ENCODE data around the gene AGXT. TPM values are rescaled to one million over a fixed set of nuclear protein-coding genes. Genes with fewer than 3 reads are reported as not detected.

AGXT gene
- total and polyA plus RNA-seq, 2 of the 8 experiments (the other 6 are each of a cell fraction or from before 2014, with no cell fraction given): 0.03 TPM; not detected in 1

DNA sequence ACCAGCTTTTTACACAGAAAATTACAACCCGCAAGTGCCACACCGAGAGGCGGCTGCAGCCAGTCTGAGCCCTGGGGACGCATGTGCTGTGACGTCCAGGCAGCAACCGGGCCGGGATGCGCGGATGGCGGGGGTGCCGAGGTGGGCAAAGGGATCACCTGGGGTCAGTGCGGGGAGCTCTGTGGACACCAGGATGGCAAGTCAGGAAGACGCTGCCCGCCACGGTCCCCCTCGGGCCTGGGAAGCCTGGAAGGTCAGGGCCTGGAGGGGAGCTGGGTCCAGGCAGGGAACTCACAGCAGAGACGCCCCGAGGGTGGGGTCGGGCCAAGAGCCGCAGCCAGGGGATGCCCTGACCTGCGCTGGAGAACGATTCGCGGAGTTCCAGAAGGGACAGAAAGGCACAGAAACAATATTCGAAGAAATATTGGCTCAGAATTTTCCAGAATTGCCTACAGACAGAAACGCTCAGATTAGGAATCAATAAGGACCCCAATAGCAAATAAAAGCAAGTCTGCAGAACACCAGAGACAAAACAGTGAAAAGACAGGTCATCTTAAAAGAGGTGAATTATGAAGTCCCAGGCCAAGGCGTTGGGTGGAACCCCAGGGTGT, 36.9 kb upstream of the AGXT start:
- Histone ChIP-seq H3K18ac (ENCODE audit: extremely low read depth, low read length) (no peak overlapping the region), H3K9me3 (ENCODE audit: insufficient read depth in 2 of 2, low read depth in 1 of 2, low read length in 1 of 2) (no peaks in the 10 kb centered on the region), H3K14ac (ENCODE audit: insufficient read length) (no peak overlapping the region), H2AK5ac (ENCODE audit: low read depth, low read length) (no peak overlapping the region), H3K4me3 (ENCODE audit: extremely low read depth in 1 of 4, insufficient read depth in 2 of 4, low read depth in 3 of 4, low read length in 4 of 4) (peak overlapping the region; percentile 53 to 72 (median 60)), H2BK120ac (replicated peaks; ENCODE audit: low read depth, low read length) (no peak overlapping the region), H3K4me2 (ENCODE audit: insufficient read depth in 1 of 2, low read depth in 2 of 2, low read length in 2 of 2) (peak overlapping the region; percentile 90 to 98), H3K4me1 (replicated peaks in 1 of 4; ENCODE audit: control insufficient read depth in 3 of 4, insufficient read depth in 4 of 4, low read length in 3 of 4) (peaks cover 0 to 2% (median 0%) of the 10 kb centered on the region in 4 experiments; a peak in 1 of 7 replicates), H2BK15ac (ENCODE audit: low read length) (no peak overlapping the region), H4K20me1 (replicated peaks in 1 of 2; ENCODE audit: control insufficient read depth in 1 of 2, insufficient read depth in 2 of 2, low read length in 2 of 2) (peaks cover 0 to 5% of the 10 kb centered on the region in 2 experiments), H2BK5ac (ENCODE audit: low read depth, low read length) (no peak overlapping the region), H3K56ac (replicated peaks; ENCODE audit: insufficient read length, low read depth, low read length) (peak overlapping the region; percentile 12), H4K8ac (ENCODE audit: extremely low read depth, insufficient read depth, low read length) (peak overlapping the region; percentile 78; the same call in 1 of the 2 replicates), H3K4ac (replicated peaks; ENCODE audit: insufficient read length, low read depth, low read length) (no peak overlapping the region), H2BK20ac (ENCODE audit: low read length) (no peak overlapping the region), H3K79me2 (ENCODE audit: control insufficient read depth in 1 of 2, insufficient read depth in 2 of 2, low read length in 2 of 2) (no peaks in the 10 kb centered on the region), H3K27me3 (replicated peaks in 1 of 4; ENCODE audit: control insufficient read depth in 3 of 4, extremely low read depth in 1 of 4, insufficient read depth in 3 of 4, low read length in 3 of 4) (peaks cover 0 to 17% (median 12%) of the 10 kb centered on the region in 4 experiments; a peak in 5 of 7 replicates), H3K36me3 (ENCODE audit: control insufficient read depth in 2 of 4, insufficient read depth in 4 of 4, low read length in 3 of 4) (no peaks in the 10 kb centered on the region), H3K27ac (ENCODE audit: low read depth, low read length) (no peak overlapping the region), H2AFZ (ENCODE audit: low read length) (peak overlapping the region; percentile 83), H3K9ac (replicated peaks in 1 of 4; ENCODE audit: extremely low read depth in 1 of 4, low read depth in 3 of 4, low read length in 3 of 4) (no peak overlapping the region), H4K5ac (ENCODE audit: insufficient read length, low read depth, low read length) (no peak overlapping the region), H4K91ac (replicated peaks; ENCODE audit: insufficient read length, low read length) (no peak overlapping the region), H3K79me1 (ENCODE audit: low read depth, low read length) (no peaks in the 10 kb centered on the region), H2BK12ac (ENCODE audit: low read depth, low read length) (peak overlapping the region; percentile 39; the same call in 1 of the 2 replicates), H3K23me2 (ENCODE audit: low read depth, low read length) (peaks cover 6% of the 10 kb centered on the region; the same call in 1 of the 2 replicates), H3K23ac (ENCODE audit: insufficient read length) (no peak overlapping the region)
- TF ChIP-seq KDM4A (IDR thresholded peaks at IDR 0.05; ENCODE audit: low read depth, low read length, severe bottlenecking): peak; percentile 72
- TF ChIP-seq NANOG (IDR thresholded peaks at IDR 0.05; ENCODE audit: insufficient read depth, low read depth, low read length, poor library complexity, severe bottlenecking): no peak
- no peak for TF ChIP-seq TCF12 (IDR thresholded peaks at IDR 0.05; ENCODE audit: low read depth, low read length)
- TF ChIP-seq, protein P1, sequence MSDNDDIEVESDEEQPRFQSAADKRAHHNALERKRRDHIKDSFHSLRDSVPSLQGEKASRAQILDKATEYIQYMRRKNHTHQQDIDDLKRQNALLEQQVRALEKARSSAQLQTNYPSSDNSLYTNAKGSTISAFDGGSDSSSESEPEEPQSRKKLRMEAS (IDR thresholded peaks at IDR 0.05): peak; percentile 51; the same call in 1 of the 2 replicates
- peak; percentile 51; the same call in 1 of the 2 replicates for TF ChIP-seq CREB1 (IDR thresholded peaks at IDR 0.05)
- DNase-seq (ENCODE audit: low read depth in 1 of 2, low spot score in 2 of 2): peak in 1 of 2 experiments; percentile 75
- no peak for FAIRE-seq
- 16% methylated on average over 27 of the region's 27 CpGs; no CpG with 5 or more reads in 1 of the 2 experiments for WGBS, 2 experiments (ENCODE audit: extremely low coverage in 1 of 2, insufficient coverage in 1 of 2, insufficient read length in 1 of 2, insufficient replicate concordance in 2 of 2, low coverage in 1 of 2, low lambda C conversion rate in 2 of 2, missing lambda C conversion rate in 1 of 2)
- CTCF ChIA-PET (ENCODE audit: partially characterized antibody): interaction anchor here (0.8 kb wide), 1 partner anchor 32 kb away, joined by 3 read pairs; no protein-coding TSS in a partner anchor
- POLR2A ChIA-PET (ENCODE audit: partially characterized antibody): interaction anchor here (1.0 to 1.9 kb wide), 3 partner anchors 10 to 13 kb away, joined by 4 to 10 read pairs (median 8); partner anchors contain the start of gene KIF1A

All from H1 (cell line).